ENCODE data around the gene HIGD2B. TPM values are rescaled to one million over a fixed set of nuclear protein-coding genes. Genes with fewer than 3 reads are reported as not detected.
A peak's percentile ranks its signal among the peaks of the same experiment; 100 is the strongest.

Gene HIGD2B
- total and polyA plus RNA-seq, 5 donors from 2014 or later = 0.16 TPM; not detected in 4

DNA sequence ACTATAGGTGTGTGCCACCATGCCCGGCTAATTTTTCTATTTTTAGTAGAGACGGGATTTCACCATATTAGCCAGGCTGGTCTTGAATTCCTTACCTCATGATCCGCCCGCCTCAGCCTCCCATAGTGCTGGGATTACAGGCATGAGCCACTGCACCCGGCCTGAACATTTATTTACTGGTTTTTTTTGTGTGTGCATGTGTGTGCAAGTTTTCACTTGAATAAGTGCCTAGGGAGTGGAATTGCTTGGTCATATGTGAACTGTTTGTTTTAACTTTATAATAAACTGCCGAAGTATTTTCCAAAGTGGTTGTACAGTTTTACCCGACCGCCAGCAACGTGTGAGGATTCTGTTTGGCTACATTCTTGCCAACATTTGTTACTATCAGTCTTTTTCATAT, 14.1 kb upstream of the HIGD2B start:
- peaks cover 15% of the 10 kb centered on the region for H3K36me3 Mint-ChIP-seq

DNA sequence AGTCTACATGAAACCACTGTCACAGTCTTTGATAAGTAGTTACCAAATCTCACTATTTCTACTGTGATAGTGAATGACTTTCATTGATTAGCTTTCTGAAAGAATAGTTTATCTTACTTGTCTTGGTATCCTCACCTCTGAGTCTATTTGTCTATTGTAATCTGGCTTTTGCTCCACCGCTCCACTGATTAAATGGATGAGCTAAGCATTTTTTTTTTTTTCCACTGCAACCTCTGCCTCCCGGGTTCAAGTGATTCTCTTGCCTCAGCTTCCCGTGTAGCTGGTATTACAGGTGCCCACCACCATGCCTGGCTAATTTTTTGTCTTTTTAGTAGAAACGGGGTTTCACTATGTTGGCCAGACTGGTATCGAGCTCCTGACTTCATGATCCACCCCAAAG, 13.0 kb upstream of the HIGD2B start:
- no peaks in the 10 kb centered on the region for H3K4me1 ChIP-seq (ENCODE audit: control insufficient read depth, insufficient read depth, low read length, poor library complexity, severe bottlenecking)
- H3K9me3 Mint-ChIP-seq = peaks cover 0 to 2% (median 0%) of the 10 kb centered on the region in 7 donors
- H3K27me3 ChIP-seq (ENCODE audit: control insufficient read depth, insufficient read depth, low read length) = no peaks in the 10 kb centered on the region
- H3K27ac ChIP-seq (ENCODE audit: insufficient read depth, low read length, poor library complexity, severe bottlenecking) = no peak overlapping the region
- H3K27me3 Mint-ChIP-seq = no peaks in the 10 kb centered on the region
- H3K9me3 ChIP-seq (ENCODE audit: control insufficient read depth in 2 of 2, low read length in 2 of 2) = no peaks in the 10 kb centered on the region
- no peak for DNase-seq
- H3K4me3 ChIP-seq (ENCODE audit: low read depth, low read length) = no peak overlapping the region
- ATAC-seq (ENCODE audit: low read depth in 2 of 2) = no peak
- H3K27ac Mint-ChIP-seq = no peak overlapping the region
- H3K36me3 Mint-ChIP-seq = peaks cover 15% of the 10 kb centered on the region
- peaks cover 4 to 20% (median 13%) of the 10 kb centered on the region in 4 donors for H3K4me1 Mint-ChIP-seq
- no peak overlapping the region for H3K4me3 Mint-ChIP-seq
- H3K36me3 ChIP-seq (ENCODE audit: control insufficient read depth, insufficient read depth, low read length) = no peaks in the 10 kb centered on the region

More for the DNA sequence above, 14.1 kb upstream of the HIGD2B start:
- Histone ChIP-seq H3K36me3 (ENCODE audit: control insufficient read depth, insufficient read depth, low read length) (no peaks in the 10 kb centered on the region), H3K27ac (ENCODE audit: insufficient read depth, low read length, poor library complexity, severe bottlenecking) (no peak overlapping the region), H3K4me3 (ENCODE audit: low read depth, low read length) (no peak overlapping the region), H3K4me1 (ENCODE audit: control insufficient read depth, insufficient read depth, low read length, poor library complexity, severe bottlenecking) (no peaks in the 10 kb centered on the region), H3K9me3 (ENCODE audit: control insufficient read depth in 2 of 2, low read length in 2 of 2) (no peaks in the 10 kb centered on the region), H3K27me3 (ENCODE audit: control insufficient read depth, insufficient read depth, low read length) (no peaks in the 10 kb centered on the region)
- H3K27ac Mint-ChIP-seq = no peak overlapping the region
- peaks cover 0 to 2% (median 0%) of the 10 kb centered on the region in 7 donors for H3K9me3 Mint-ChIP-seq
- no peaks in the 10 kb centered on the region for H3K27me3 Mint-ChIP-seq
- H3K4me3 Mint-ChIP-seq = no peak overlapping the region
- peaks cover 4 to 15% (median 9%) of the 10 kb centered on the region in 4 donors for H3K4me1 Mint-ChIP-seq
- DNase-seq = no peak
- no peak for ATAC-seq (ENCODE audit: low read depth in 2 of 2)

DNA sequence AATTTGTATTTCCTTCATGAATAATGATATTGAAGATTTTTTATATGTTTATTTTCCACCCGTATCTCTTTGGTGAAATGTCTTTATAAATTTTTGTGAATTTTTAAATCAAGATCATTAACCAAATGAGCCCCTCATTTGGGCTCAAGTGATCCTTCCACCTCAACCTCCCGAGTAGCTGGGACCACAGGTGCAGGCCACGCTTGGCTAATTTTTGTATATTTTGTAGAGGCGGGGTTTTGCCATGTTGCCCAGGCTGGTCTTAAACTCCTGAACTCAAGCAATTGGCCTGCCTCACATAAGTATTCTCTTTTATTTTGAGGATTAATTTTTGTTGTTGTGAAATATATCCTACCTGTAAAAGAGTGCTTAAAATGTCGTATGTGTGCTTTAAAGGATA, 5.0 kb upstream of the HIGD2B start:
- no peak for ATAC-seq (ENCODE audit: low read depth in 2 of 2)
- Histone ChIP-seq H3K36me3 (ENCODE audit: control insufficient read depth, insufficient read depth, low read length) (no peaks in the 10 kb centered on the region), H3K9me3 (ENCODE audit: control insufficient read depth in 2 of 2, low read length in 2 of 2) (no peaks in the 10 kb centered on the region), H3K4me1 (ENCODE audit: control insufficient read depth, insufficient read depth, low read length, poor library complexity, severe bottlenecking) (peaks cover 9% of the 10 kb centered on the region), H3K4me3 (ENCODE audit: low read depth, low read length) (no peak overlapping the region), H3K27me3 (ENCODE audit: control insufficient read depth, insufficient read depth, low read length) (no peaks in the 10 kb centered on the region), H3K27ac (ENCODE audit: insufficient read depth, low read length, poor library complexity, severe bottlenecking) (no peak overlapping the region)
- Mint-ChIP-seq H3K9me3 (peaks cover 0 to 2% (median 0%) of the 10 kb centered on the region in 7 donors), H3K36me3 (peaks cover 3% of the 10 kb centered on the region), H3K27me3 (no peaks in the 10 kb centered on the region), H3K27ac (no peak overlapping the region), H3K4me1 (peaks cover 13 to 24% (median 16%) of the 10 kb centered on the region in 4 donors), H3K4me3 (no peak overlapping the region)
- no peak for DNase-seq

DNA sequence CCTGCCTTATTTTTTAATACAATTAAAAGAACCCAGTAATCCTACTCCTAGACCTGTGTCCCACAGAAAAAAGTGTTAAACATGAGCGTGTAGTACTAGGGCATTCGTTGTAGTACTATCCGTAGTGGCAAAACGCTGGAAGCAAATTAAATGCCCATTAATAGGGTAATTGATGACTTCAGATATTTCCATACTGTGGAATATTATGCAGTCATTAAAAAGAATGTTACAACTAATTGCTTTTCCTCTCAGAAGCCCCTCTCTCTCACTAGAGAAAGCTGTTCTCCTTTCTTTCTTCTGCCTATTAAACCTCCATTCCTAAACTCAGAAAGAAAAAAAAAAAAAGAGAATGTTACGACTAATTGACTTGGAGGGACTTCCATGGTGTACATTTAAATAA, 2.7 kb upstream of the HIGD2B start:
- Histone ChIP-seq H3K36me3 (ENCODE audit: control insufficient read depth, insufficient read depth, low read length) (no peaks in the 10 kb centered on the region), H3K4me1 (ENCODE audit: control insufficient read depth, insufficient read depth, low read length, poor library complexity, severe bottlenecking) (peaks cover 18% of the 10 kb centered on the region), H3K4me3 (ENCODE audit: low read depth, low read length) (no peak overlapping the region), H3K27me3 (ENCODE audit: control insufficient read depth, insufficient read depth, low read length) (no peaks in the 10 kb centered on the region), H3K9me3 (ENCODE audit: control insufficient read depth in 2 of 2, low read length in 2 of 2) (no peaks in the 10 kb centered on the region), H3K27ac (ENCODE audit: insufficient read depth, low read length, poor library complexity, severe bottlenecking) (no peak overlapping the region)
- H3K27ac Mint-ChIP-seq = no peak overlapping the region
- H3K4me3 Mint-ChIP-seq = peak overlapping the region in 2 of 4 donors; percentile 24 to 75
- DNase-seq = no peak
- no peak for ATAC-seq (ENCODE audit: low read depth in 2 of 2)
- peaks cover 13 to 25% (median 16%) of the 10 kb centered on the region in 4 donors for H3K4me1 Mint-ChIP-seq
- no peaks in the 10 kb centered on the region for H3K27me3 Mint-ChIP-seq
- H3K9me3 Mint-ChIP-seq = no peaks in the 10 kb centered on the region
- H3K36me3 Mint-ChIP-seq = peaks cover 3% of the 10 kb centered on the region

DNA sequence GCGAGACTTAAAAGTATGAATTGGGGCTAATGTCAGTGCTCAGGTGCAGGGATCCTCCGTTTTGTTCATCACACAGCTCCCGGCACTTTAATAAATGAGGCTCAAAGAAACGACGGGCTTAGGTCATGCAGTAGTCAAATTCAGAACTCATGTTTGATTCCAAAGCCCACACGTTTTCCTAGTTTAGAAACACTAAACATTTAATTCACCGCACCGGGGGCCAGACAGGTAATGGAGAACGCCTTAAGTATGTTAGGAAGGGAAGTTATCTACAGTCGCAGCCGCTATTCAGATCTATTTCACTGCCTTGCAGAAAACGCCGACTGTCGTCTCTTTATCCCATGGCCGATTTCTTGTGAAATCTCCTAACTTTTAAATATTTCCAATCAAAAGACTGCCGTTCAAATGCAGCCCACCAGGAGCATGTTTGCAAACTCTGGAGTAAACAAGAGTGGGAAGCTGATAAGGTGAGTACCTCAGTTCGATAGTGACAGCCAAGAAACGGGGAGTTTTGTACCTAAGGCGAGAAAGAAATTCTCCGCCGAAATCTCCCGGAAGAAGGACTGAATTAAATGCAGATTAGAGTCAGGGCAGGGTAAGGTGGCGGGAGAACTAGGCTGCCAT, 569 bp downstream of the HIGD2B start:
- Mint-ChIP-seq H3K27me3 (no peaks in the 10 kb centered on the region), H3K9me3 (no peaks in the 10 kb centered on the region), H3K36me3 (no peaks in the 10 kb centered on the region), H3K27ac (peak overlapping the region; percentile 94 to 98 (median 95)), H3K4me3 (peak overlapping the region; percentile 96 to 98 (median 98)), H3K4me1 (peaks cover 10 to 23% (median 13%) of the 10 kb centered on the region in 4 donors)
- DNase-seq = no peak
- Histone ChIP-seq H3K9me3 (ENCODE audit: control insufficient read depth in 2 of 2, low read length in 2 of 2) (no peaks in the 10 kb centered on the region), H3K4me1 (ENCODE audit: control insufficient read depth, insufficient read depth, low read length, poor library complexity, severe bottlenecking) (peaks cover 18% of the 10 kb centered on the region), H3K27me3 (ENCODE audit: control insufficient read depth, insufficient read depth, low read length) (no peaks in the 10 kb centered on the region), H3K36me3 (ENCODE audit: control insufficient read depth, insufficient read depth, low read length) (no peaks in the 10 kb centered on the region), H3K4me3 (ENCODE audit: low read depth, low read length) (peak overlapping the region; percentile 97), H3K27ac (ENCODE audit: insufficient read depth, low read length, poor library complexity, severe bottlenecking) (peak overlapping the region; percentile 84)
- no peak for ATAC-seq (ENCODE audit: low read depth in 2 of 2)

DNA sequence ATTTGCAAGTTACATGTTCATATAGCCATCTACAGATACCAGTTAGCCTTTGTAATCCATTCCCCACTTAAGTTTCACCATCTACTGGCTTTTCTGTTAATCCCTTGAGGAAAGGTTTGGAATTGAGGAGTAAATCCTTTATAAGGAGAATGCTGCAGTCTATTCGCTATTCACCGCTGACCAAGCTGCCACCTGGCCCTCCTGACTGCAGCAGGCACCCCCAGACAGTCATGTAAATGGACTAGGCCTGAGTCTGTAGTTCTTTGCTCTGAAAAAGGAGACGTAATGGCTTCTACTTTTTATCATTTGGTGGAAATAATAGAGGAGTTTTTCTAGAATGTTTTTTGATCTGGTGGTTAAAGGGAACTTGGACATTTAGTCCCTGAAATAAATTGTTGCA, 3.2 kb downstream of the HIGD2B start:
- Histone ChIP-seq H3K9me3 (ENCODE audit: control insufficient read depth in 2 of 2, low read length in 2 of 2) (no peaks in the 10 kb centered on the region), H3K36me3 (ENCODE audit: control insufficient read depth, insufficient read depth, low read length) (no peaks in the 10 kb centered on the region), H3K4me3 (ENCODE audit: low read depth, low read length) (no peak overlapping the region), H3K4me1 (ENCODE audit: control insufficient read depth, insufficient read depth, low read length, poor library complexity, severe bottlenecking) (peaks cover 18% of the 10 kb centered on the region), H3K27me3 (ENCODE audit: control insufficient read depth, insufficient read depth, low read length) (peaks cover 4% of the 10 kb centered on the region), H3K27ac (ENCODE audit: insufficient read depth, low read length, poor library complexity, severe bottlenecking) (no peak overlapping the region)
- Mint-ChIP-seq H3K36me3 (no peaks in the 10 kb centered on the region), H3K27ac (no peak overlapping the region), H3K4me1 (peaks cover 9 to 19% (median 13%) of the 10 kb centered on the region in 4 donors), H3K4me3 (peak overlapping the region in 2 of 4 donors; percentile 39 to 75), H3K27me3 (peaks cover 12% of the 10 kb centered on the region), H3K9me3 (no peaks in the 10 kb centered on the region)
- ATAC-seq (ENCODE audit: low read depth in 2 of 2) = no peak
- DNase-seq = no peak

DNA sequence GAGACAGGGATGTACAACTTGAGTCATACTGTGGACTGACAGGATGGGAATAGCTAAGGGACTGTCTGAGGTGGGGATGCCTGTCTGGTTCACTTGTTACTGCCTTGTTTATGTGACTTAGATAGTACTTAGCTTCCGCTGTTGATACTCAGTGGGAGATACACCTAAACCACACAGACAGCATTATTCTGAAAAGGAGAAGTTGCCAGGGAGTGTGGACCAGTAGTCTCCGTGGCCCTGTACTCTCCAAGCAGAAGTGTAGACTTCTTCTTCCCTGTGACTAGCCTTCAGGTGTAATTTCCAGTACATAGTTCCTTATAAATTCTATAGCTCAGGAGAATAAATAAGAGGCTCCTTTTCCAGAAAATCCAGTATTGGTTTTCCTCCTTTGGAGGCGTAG, 5.1 kb downstream of the HIGD2B start:
- H3K27me3 ChIP-seq (ENCODE audit: control insufficient read depth, insufficient read depth, low read length) = peaks cover 4% of the 10 kb centered on the region
- H3K27ac Mint-ChIP-seq = no peak overlapping the region

DNA sequence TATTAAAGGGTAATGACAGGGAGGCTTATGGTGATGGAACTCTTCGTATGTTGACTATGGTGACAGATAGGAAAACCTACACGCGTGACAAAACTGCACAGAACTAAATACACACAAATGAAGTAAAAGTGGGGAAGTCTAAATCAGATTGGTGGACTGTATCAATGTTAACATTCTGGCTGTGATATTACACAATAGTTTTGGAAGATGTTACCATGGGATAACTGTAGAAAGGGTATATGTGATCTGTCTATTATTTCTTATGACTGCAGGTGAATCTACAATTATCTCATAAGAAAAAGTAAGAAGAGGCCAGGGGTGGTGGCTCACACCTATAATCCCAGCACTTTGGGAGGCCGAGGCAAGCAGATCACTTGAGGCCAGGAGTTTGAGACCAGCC, 9.1 kb downstream of the HIGD2B start:
- Histone ChIP-seq H3K27me3 (ENCODE audit: control insufficient read depth, insufficient read depth, low read length) (peaks cover 7% of the 10 kb centered on the region), H3K36me3 (ENCODE audit: control insufficient read depth, insufficient read depth, low read length) (no peaks in the 10 kb centered on the region), H3K27ac (ENCODE audit: insufficient read depth, low read length, poor library complexity, severe bottlenecking) (no peak overlapping the region), H3K4me3 (ENCODE audit: low read depth, low read length) (no peak overlapping the region), H3K9me3 (ENCODE audit: control insufficient read depth in 2 of 2, low read length in 2 of 2) (no peaks in the 10 kb centered on the region), H3K4me1 (ENCODE audit: control insufficient read depth, insufficient read depth, low read length, poor library complexity, severe bottlenecking) (no peaks in the 10 kb centered on the region)
- Mint-ChIP-seq H3K27ac (no peak overlapping the region), H3K36me3 (no peaks in the 10 kb centered on the region), H3K27me3 (peaks cover 36% of the 10 kb centered on the region), H3K4me3 (no peak overlapping the region), H3K4me1 (no peaks in the 10 kb centered on the region), H3K9me3 (no peaks in the 10 kb centered on the region)
- DNase-seq (no peak), ATAC-seq (ENCODE audit: low read depth in 2 of 2) (no peak)

More for the DNA sequence above, 5.1 kb downstream of the HIGD2B start:
- no peaks in the 10 kb centered on the region for H3K9me3 ChIP-seq (ENCODE audit: control insufficient read depth in 2 of 2, low read length in 2 of 2)
- Mint-ChIP-seq H3K4me1 (peaks cover 6 to 9% (median 7%) of the 10 kb centered on the region in 4 donors), H3K36me3 (no peaks in the 10 kb centered on the region), H3K4me3 (no peak overlapping the region), H3K27me3 (peaks cover 19% of the 10 kb centered on the region), H3K9me3 (no peaks in the 10 kb centered on the region)
- H3K4me1 ChIP-seq (ENCODE audit: control insufficient read depth, insufficient read depth, low read length, poor library complexity, severe bottlenecking) = peaks cover 9% of the 10 kb centered on the region
- no peak overlapping the region for H3K27ac ChIP-seq (ENCODE audit: insufficient read depth, low read length, poor library complexity, severe bottlenecking)
- DNase-seq = no peak
- ATAC-seq (ENCODE audit: low read depth in 2 of 2) = no peak
- no peaks in the 10 kb centered on the region for H3K36me3 ChIP-seq (ENCODE audit: control insufficient read depth, insufficient read depth, low read length)
- H3K4me3 ChIP-seq (ENCODE audit: low read depth, low read length) = no peak overlapping the region
